HG03135 (cell line): ENCODE data around the gene PAK1IP1.
"Not testable (repeated sequence)": the region's sequence is repeated elsewhere in the genome, so short reads cannot be mapped to it uniquely, and the experiment has no call there.

Experiments
- ATAC-seq: cut with Tn5 transposase; IDR thresholded peaks from one replicate; pipeline ENCODE4 v1.9.1; 2021; ENCODE audit warnings: mild to moderate bottlenecking, moderate library complexity; ENCODE audit not compliant: unreplicated experiment

The PAK1IP1 gene

GRCh38 chr6:10690651-10691445 lies 3.9 kb upstream of the PAK1IP1 start:
- no peak for ATAC-seq

DNA sequence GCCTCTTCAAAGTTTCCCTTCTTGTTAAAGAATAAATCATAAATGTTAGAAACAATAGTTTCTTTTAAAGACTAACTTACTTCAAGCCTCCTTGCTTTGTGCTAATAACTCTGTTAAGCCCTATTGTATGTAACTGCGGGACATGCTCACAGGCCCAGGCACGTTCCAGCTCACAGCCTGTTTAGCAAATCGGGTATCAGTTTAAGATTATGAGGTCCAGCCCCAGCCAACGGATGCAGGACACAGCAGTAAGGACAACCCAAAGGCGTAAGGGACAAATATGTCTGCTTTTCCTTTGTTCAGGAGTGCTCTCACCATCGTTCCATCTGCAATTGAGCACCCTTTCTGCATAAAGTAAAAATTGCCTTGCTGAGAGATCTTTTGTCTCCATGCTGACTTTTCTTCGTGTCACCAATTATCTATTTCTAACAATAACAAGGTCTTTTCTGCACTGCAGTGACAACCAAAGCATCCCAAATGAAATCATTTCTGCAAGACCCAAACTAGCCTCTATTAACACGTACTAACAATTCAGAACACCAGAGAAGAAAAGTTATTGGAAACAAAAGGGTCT lies 1.7 kb upstream of the PAK1IP1 start:
- ATAC-seq, result no peak

DNA sequence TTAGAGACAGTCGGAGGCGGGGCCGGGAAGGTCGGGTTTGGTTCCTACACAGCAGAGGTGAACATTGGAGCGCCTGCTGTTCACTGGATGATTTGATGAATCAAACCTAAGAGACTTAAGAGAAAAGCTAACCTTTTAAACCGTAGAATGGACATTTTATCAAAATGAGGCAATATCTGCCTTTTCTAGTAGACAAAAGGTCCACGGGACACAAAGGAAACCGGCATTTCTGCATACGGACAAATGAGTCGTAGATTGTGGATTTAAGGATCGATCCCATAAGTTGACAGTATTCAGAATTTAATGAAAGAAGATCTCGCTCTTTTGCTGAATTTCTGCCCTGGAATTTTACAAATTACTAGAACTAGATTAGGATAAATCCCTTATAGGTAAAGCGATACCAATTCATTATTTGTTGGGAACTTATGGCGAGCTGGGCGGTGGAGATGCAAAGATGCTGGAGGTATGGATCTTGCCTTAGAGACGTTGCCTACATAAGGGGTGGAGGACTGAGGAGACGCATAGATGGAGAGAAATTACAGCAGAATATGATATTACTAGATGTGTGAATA lies 400 bp downstream of the PAK1IP1 start:
- no peak for ATAC-seq

DNA sequence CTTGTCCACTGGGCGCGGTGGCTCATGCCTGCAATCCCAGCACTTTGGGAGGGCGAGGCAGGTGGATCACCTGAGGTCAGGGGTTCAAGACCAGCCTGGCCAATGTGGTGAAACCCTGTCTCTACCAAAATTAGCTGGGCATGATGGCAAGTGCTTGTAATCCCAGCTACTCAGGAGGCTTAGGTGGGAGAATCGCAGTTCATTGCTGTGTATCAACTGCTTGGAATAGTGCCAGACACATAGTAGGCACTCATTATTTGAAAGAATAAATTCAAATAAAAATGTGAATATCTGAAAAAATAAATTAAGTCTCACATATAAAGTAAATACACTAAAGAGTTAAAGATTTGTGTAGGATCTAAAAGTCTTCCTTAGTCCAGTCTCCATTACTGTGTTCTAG lies 1.9 kb downstream of the PAK1IP1 start:
- no peak for ATAC-seq

GRCh38 chr6:10713962-10714361 lies 19.2 kb downstream of the PAK1IP1 start:
- no peak for ATAC-seq

GRCh38 chr6:10719296-10719963 lies 24.7 kb downstream of the PAK1IP1 start:
- ATAC-seq, result no peak

GRCh38 chr6:10719964-10720264 lies 25.1 kb downstream of the PAK1IP1 start:
- ATAC-seq, result no peak

GRCh38 chr6:10720265-10720959 lies 25.6 kb downstream of the PAK1IP1 start:
- peak; percentile 35 for ATAC-seq

GRCh38 chr6:10720960-10721849 lies 26.4 kb downstream of the PAK1IP1 start:
- not testable (repeated sequence) for ATAC-seq

DNA sequence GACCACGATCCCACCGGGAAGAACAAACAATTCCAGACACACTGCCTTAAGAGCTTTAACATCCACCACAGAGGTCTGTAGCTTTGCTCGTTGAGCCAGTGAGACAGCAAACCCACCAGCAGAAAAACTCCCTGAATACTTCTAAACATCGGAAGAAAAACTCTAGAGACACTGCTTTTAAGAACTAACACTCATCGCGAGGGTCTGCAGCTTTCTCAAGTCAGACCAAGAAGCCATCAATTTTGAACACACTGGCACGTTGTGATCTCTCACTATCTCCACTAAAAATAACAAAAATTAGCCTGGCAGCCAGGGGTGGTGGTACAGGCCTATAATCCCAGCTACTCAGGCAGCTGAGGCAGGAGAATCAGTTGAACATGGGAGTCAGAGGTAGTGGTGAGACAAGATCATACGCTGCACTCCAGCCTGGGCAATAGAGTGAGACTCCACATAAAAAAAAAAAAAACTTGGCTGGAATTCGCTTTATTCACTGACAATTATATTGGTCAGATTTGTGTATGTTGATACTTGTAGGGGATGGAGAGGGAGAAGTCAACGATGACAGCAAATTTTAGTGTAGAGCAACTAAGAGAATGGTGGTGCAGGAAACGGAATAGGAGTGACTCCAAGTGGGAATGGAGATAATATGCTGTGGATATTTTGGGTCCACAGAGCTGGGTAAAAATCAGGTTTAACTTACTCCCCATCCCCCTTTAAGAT lies 27.2 kb downstream of the PAK1IP1 start:
- ATAC-seq, result no peak

- no peak for ATAC-seq
Observed at GRCh38 chr6:10722570-10722819, 27.7 kb downstream of the PAK1IP1 start.

DNA sequence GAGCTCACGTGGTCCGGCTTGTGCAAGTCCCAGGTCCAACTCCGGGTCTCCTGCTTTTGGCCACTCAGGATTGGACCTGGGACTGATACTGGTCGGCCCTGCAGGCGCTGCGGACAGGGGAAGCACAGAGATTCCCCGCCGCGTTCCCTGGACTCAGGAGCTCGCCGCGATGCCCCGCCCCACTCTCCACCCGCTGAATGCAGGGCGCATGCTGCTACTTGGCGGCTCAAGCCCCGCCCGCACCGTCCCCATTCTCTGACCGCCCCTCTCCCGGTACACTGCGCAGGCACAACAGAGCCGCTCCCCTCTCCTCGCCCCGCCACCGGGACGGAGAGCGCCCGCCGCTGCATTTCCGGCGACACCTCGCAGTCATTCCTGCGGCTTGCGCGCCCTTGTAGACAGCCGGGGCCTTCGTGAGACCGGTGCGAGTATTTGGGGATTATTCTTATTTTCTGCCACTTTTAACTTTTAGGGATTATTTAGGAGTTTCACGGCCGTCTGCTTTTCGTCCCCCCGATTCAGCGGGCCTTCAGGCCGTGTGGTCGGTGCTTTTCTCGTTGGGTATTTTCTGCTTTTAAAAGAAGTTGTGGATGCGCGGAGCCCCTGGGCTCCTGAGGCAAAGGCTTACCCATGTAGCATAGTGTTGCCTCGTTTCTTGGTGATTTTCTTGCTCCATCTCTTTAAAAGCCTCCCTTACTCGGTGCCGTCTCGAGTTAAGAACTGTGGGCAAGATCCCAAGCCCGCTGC lies 28.2 kb downstream of the PAK1IP1 start, which contains the start of gene TMEM14C:
TSS of gene TMEM14C (plus strand) at position 251 of the 747 bp plus-strand sequence. CDS start 1,544 bp downstream, outside the sequence.
- peak; percentile 96 for ATAC-seq

GRCh38 chr6:10723567-10723881 lies 28.8 kb downstream of the PAK1IP1 start:
- ATAC-seq, result no peak

GRCh38 chr6:10725044-10725443 lies 30.3 kb downstream of the PAK1IP1 start:
- no peak for ATAC-seq

DNA sequence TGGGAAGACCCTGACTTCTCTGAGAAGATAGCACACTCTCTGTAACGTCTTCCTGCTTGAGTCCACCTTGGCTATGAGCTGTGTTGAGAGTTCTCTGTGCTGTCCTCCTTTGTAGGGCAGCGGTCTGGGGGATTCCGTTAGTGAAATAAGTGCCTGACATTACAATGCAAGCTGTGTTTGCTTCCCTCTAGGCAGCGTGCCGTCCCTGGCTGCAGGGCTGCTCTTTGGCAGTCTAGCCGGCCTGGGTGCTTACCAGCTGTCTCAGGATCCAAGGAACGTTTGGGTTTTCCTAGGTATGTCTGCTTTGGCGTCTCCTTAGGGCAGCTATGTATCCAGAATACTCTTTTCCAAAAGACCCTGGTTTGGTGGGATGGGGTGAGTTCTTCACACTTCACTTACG lies 30.9 kb downstream of the PAK1IP1 start:
- ATAC-seq, result no peak

GRCh38 chr6:10730254-10730653 lies 35.5 kb downstream of the PAK1IP1 start:
- no peak for ATAC-seq

DNA sequence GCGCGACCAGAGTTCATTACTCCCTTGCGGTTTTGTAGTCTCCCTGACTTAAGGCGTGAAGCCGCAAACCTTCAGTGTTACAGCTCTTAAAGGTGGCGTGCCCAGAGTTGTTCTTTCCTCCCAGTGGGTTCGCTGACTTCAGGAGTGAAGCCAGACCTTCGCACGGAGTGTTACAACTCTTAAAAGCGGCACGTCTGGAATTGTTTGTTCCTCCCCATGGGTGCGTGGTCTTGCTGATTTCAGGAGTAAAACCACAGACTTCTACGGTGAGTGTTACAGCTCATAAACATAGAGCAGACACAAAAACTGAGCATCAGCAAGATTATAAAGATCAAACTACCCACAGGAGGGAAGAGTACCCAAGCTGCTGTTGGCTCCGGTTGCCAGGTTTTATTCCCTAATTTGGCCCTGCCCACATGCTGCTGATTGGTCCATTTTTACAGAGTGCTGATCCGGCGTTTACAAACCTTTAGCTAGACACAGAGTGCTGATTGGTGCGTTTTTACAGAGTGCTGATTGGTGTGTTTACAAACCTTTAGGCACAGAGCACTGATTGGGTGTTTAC lies 38.5 kb downstream of the PAK1IP1 start:
- ATAC-seq, result no peak

GRCh38 chr6:10733863-10734262 lies 39.1 kb downstream of the PAK1IP1 start:
- ATAC-seq, result no peak

- ATAC-seq, result no peak
Observed at GRCh38 chr6:10736731-10737130, 42.0 kb downstream of the PAK1IP1 start.
